NCI-H1105 treated with DMSO at 0.1 percent for 48 hours (cell line): ENCODE data around the gene ERVFRD-1.
"Not testable (repeated sequence)": the region's sequence is repeated elsewhere in the genome, so short reads cannot be mapped to it uniquely, and the experiment has no call there.

ENCODE experiments used
- DNase-seq: peaks from one replicate; lab custom pipeline; 2025; lab: John Stamatoyannopoulos, UW

Gene ERVFRD-1

GRCh38 chr6:11087141-11087812 is 24.2 kb downstream of the ERVFRD-1 start:
- not testable (repeated sequence) for DNase-seq

- DNase-seq: no peak
These were observed 25.6 kb downstream of the ERVFRD-1 start for GRCh38 chr6:11085758-11086435.

GRCh38 chr6:11083956-11084355 is 27.6 kb downstream of the ERVFRD-1 start:
- no peak for DNase-seq

- no peak for DNase-seq
These were observed 28.0 kb downstream of the ERVFRD-1 start for GRCh38 chr6:11083491-11083890.

- DNase-seq: no peak
These were observed 31.2 kb downstream of the ERVFRD-1 start for GRCh38 chr6:11080296-11080695.

GRCh38 chr6:11078266-11078665 is 33.3 kb downstream of the ERVFRD-1 start:
- no peak for DNase-seq

- DNase-seq: no peak
These were observed 35.0 kb downstream of the ERVFRD-1 start for GRCh38 chr6:11076540-11076939.

GRCh38 chr6:11072101-11072500 is 39.4 kb downstream of the ERVFRD-1 start:
- no peak for DNase-seq

GRCh38 chr6:11069760-11070159 is 41.8 kb downstream of the ERVFRD-1 start:
- DNase-seq: no peak

- DNase-seq: peak; percentile 64
These were observed 44.2 kb downstream of the ERVFRD-1 start for GRCh38 chr6:11067348-11067747.

GRCh38 chr6:11066505-11067347 is 44.8 kb downstream of the ERVFRD-1 start:
- DNase-seq: no peak

- no peak for DNase-seq
These were observed 45.9 kb downstream of the ERVFRD-1 start for GRCh38 chr6:11065436-11066202.

- DNase-seq: no peak
These were observed 46.7 kb downstream of the ERVFRD-1 start for GRCh38 chr6:11064836-11065235.

GRCh38 chr6:11062715-11063114 is 48.8 kb downstream of the ERVFRD-1 start:
- DNase-seq: no peak

- no peak for DNase-seq
These were observed 49.4 kb downstream of the ERVFRD-1 start for GRCh38 chr6:11062083-11062482.

- DNase-seq: no peak
These were observed 53.1 kb downstream of the ERVFRD-1 start for GRCh38 chr6:11058406-11058805.

GRCh38 chr6:11056871-11057270 is 54.7 kb downstream of the ERVFRD-1 start:
- DNase-seq: no peak

- DNase-seq: no peak
These were observed 56.3 kb downstream of the ERVFRD-1 start for GRCh38 chr6:11055127-11055627.

GRCh38 chr6:11054722-11055121 is 56.8 kb downstream of the ERVFRD-1 start:
- no peak for DNase-seq

- DNase-seq: no peak
These were observed 58.2 kb downstream of the ERVFRD-1 start for GRCh38 chr6:11053307-11053706.
